Body of pancreas (tissue), 4 donors: ENCODE data around the gene ADAMTS16. TPM values are rescaled to one million over a fixed set of nuclear protein-coding genes. Genes with fewer than 3 reads are reported as not detected.
A peak's percentile ranks its signal among the peaks of the same experiment; 100 is the strongest.

Experiments used
- ATAC-seq: fragments of 150-250 bp; one replicate; pipeline ENCODE4 v1.9.1; 2016
- DNase-seq, 4 donors: peaks; one replicate each; pipeline ENCODE4 v3.0.0-alpha.2; 2019
- H3K27ac ChIP-seq, 4 donors: fragments of 200-600 bp; sonication (generic); 1 replicate in 3 of 4; 2 replicates in 1 of 4; pipeline versions ENCODE4 v1.5.1 to v1.6.1; 2016 to 2019; ENCODE audit warnings: mild to moderate bottlenecking in 1 of 4, mixed read lengths in 1 of 4, moderate library complexity in 1 of 4
- H3K27me3 ChIP-seq, 2 donors: fragments of 200-600 bp; sonication (generic); one replicate each; pipeline ENCODE4 v1.6.0; 2016; ENCODE audit warnings: mild to moderate bottlenecking in 1 of 2
- H3K36me3 ChIP-seq, 2 donors: fragments of 200-600 bp; sonication (generic); replicated peaks in 1 of 2; 2 replicates each; pipeline ENCODE4 v1.5.1; 2016; ENCODE audit warnings: low read depth in 2 of 2; ENCODE audit not compliant: insufficient read depth in 1 of 2
- H3K4me1 ChIP-seq: fragments of 200-600 bp; sonication (generic); one replicate; pipeline ENCODE4 v1.6.0; 2016
- H3K4me3 ChIP-seq, 2 donors: fragments of 200-600 bp; sonication (generic); 1 replicate in 1 of 2; 2 replicates in 1 of 2; pipeline ENCODE4 v1.5.1; 2016 to 2019
- H3K9me3 ChIP-seq, 3 donors: fragments of 200-600 bp; sonication (generic); 1 replicate in 2 of 3; 2 replicates in 1 of 3; pipeline ENCODE4 v1.5.1; 2016
- CTCF ChIP-seq, 7 experiments: fragments of 450-650 bp in 4 of 7; fragments of 200-600 bp in 3 of 7; sonication (generic) in 3 of 7; IDR thresholded peaks; one replicate each; pipeline ENCODE4 v1.5.1; 2016 to 2019; ENCODE audit warnings: antibody characterized with exemption in 7 of 7
- POLR2A ChIP-seq, 3 donors: fragments of 450-650 bp; IDR thresholded peaks; one replicate each; pipeline ENCODE4 v1.6.1; 2016; ENCODE audit warnings: antibody characterized with exemption in 3 of 3, mild to moderate bottlenecking in 2 of 3
- WGBS, 2 donors: methylation state at CpG; one replicate each; pipeline ENCODE4 v1.1.5; 2017; 5-methylcytosine and 5-hydroxymethylcytosine counted together
- intact Hi-C: fragments of 100-400 bp; cut with DNase I; formaldehyde crosslinking; loops from one replicate; pipeline ENCODE4 v1.15.1; 2023
- total RNA-seq, 2 donors: library from RNA; depleted of rRNA; stranded (reverse); fragments of >200 nt; gene quantifications; one replicate each; pipeline ENCODE4 v1.1.0, GENCODE V29; 2016

ADAMTS16 gene, protein sequence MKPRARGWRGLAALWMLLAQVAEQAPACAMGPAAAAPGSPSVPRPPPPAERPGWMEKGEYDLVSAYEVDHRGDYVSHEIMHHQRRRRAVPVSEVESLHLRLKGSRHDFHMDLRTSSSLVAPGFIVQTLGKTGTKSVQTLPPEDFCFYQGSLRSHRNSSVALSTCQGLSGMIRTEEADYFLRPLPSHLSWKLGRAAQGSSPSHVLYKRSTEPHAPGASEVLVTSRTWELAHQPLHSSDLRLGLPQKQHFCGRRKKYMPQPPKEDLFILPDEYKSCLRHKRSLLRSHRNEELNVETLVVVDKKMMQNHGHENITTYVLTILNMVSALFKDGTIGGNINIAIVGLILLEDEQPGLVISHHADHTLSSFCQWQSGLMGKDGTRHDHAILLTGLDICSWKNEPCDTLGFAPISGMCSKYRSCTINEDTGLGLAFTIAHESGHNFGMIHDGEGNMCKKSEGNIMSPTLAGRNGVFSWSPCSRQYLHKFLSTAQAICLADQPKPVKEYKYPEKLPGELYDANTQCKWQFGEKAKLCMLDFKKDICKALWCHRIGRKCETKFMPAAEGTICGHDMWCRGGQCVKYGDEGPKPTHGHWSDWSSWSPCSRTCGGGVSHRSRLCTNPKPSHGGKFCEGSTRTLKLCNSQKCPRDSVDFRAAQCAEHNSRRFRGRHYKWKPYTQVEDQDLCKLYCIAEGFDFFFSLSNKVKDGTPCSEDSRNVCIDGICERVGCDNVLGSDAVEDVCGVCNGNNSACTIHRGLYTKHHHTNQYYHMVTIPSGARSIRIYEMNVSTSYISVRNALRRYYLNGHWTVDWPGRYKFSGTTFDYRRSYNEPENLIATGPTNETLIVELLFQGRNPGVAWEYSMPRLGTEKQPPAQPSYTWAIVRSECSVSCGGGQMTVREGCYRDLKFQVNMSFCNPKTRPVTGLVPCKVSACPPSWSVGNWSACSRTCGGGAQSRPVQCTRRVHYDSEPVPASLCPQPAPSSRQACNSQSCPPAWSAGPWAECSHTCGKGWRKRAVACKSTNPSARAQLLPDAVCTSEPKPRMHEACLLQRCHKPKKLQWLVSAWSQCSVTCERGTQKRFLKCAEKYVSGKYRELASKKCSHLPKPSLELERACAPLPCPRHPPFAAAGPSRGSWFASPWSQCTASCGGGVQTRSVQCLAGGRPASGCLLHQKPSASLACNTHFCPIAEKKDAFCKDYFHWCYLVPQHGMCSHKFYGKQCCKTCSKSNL
- 1 to 10 TPM; 1.8 to 5.6 TPM for total RNA-seq

- TF ChIP-seq CTCF (IDR thresholded peaks at IDR 0.05) (no peak), POLR2A (IDR thresholded peaks at IDR 0.05) (no peak)
- WGBS, 2 donors: 1 to 6% methylated on average over 24 to 59 of the region's 76 CpGs
- H3K27ac ChIP-seq: no peak within 1 kb of the TSS
Measured at GRCh38 chr5:5139777-5140478, at the start of gene ADAMTS16. ADAMTS16 (plus strand) TSS chr5:5140330; CDS start chr5:5140468, 138 bp downstream.

DNA sequence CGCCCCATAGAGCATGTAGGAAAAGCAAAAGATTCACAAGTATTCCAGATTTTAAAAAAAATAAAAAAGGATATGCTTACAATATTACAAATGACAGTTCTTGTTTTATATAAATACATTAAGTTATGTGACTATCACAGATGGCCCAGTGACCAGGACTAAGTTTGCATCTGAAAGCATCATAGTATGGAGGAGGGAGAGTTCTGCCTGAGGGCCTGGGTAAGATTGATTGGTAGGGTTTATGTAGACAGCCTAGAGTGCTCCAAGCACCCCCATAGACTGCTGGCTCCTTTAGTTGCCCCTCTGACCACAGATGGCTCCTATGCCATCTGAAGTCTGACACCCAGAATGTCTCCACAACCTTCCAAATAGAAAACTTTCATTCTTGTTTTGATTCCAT lies 48.0 kb upstream of the ADAMTS16 start:
- Histone ChIP-seq H3K27ac (no peak overlapping the region), H3K4me3 (no peak overlapping the region), H3K27me3 (no peaks in the 10 kb centered on the region), H3K36me3 (no peaks in the 10 kb centered on the region), H3K4me1 (no peaks in the 10 kb centered on the region), H3K9me3 (no peaks in the 10 kb centered on the region)
- WGBS, 2 donors: 0 to 50% methylated on average over 1 of the region's 1 CpG
- no peak for ATAC-seq
- TF ChIP-seq POLR2A (IDR thresholded peaks at IDR 0.05) (no peak), CTCF (IDR thresholded peaks at IDR 0.05) (no peak)
- no peak for DNase-seq
- intact Hi-C loops: no loop called here

More at GRCh38 chr5:5139777-5140478, at the start of gene ADAMTS16:
- H3K4me3 ChIP-seq: peak within 1 kb of the TSS in 1 of 2 donors; percentile 30
- ATAC-seq (peak; percentile 57), DNase-seq (peak; percentile 5 to 26 (median 16))
- H3K9me3 ChIP-seq: no peaks in the 10 kb centered on the region
- H3K27me3 ChIP-seq: no peaks in the 10 kb centered on the region
- peaks cover 24% of the 10 kb centered on the region for H3K4me1 ChIP-seq
- H3K36me3 ChIP-seq: no peaks in the 10 kb centered on the region
- intact Hi-C loops: loop anchor here (5.0 kb wide), 1 partner anchor 277 kb away; no protein-coding TSS in a partner anchor

GRCh38 chr5:5100635-5101034 lies 39.5 kb upstream of the ADAMTS16 start:
- Histone ChIP-seq H3K27ac (no peak overlapping the region), H3K36me3 (no peaks in the 10 kb centered on the region), H3K4me3 (no peak overlapping the region), H3K9me3 (peaks cover 0 to 2% (median 0%) of the 10 kb centered on the region in 3 donors), H3K4me1 (no peaks in the 10 kb centered on the region), H3K27me3 (no peaks in the 10 kb centered on the region)
- DNase-seq: no peak
- intact Hi-C loops: no loop called here
- no peak for ATAC-seq
- TF ChIP-seq POLR2A (IDR thresholded peaks at IDR 0.05) (no peak), CTCF (IDR thresholded peaks at IDR 0.05) (no peak)
- WGBS, 2 donors: 48 to 51% methylated on average over 4 of the region's 4 CpGs

- no peak overlapping the region for H3K4me3 ChIP-seq
- peaks cover 0 to 2% (median 0%) of the 10 kb centered on the region in 3 donors for H3K9me3 ChIP-seq
- TF ChIP-seq POLR2A (IDR thresholded peaks at IDR 0.05): no peak
- no peak for TF ChIP-seq CTCF (IDR thresholded peaks at IDR 0.05)
- H3K27me3 ChIP-seq: no peaks in the 10 kb centered on the region
- no peaks in the 10 kb centered on the region for H3K36me3 ChIP-seq
- DNase-seq (no peak), ATAC-seq (no peak)
- no peak overlapping the region for H3K27ac ChIP-seq
- H3K4me1 ChIP-seq: no peaks in the 10 kb centered on the region
- 23 to 46% methylated on average over 2 of the region's 2 CpGs for WGBS, 2 donors
- intact Hi-C loops: no loop called here
Measured at GRCh38 chr5:5101676-5102075, 38.5 kb upstream of the ADAMTS16 start.
